Activated naive CD4-positive, alpha-beta T cell treated with anti-CD3 and anti-CD28 coated beads, Interleukin-2, amount 10 ng/mL, durations not matched to agents 7 days and 5 days (primary cell): ENCODE results near the gene TAOK3.
"Not testable (repeated sequence)": the region's sequence is repeated elsewhere in the genome, so short reads cannot be mapped to it uniquely, and the experiment has no call there.

Experiments used
- CTCF ChIA-PET: fragments of 350-600 bp; sonication (Branson Sonifier 250); formaldehyde crosslinking; loops from one replicate; lab custom pipeline; 2021; ENCODE audit warnings: antibody characterized with exemption; lab: Charles Lee
- DNase-seq: peaks from one replicate; pipeline ENCODE4 v3.0.0-alpha.2; 2020
- H3K27ac Mint-ChIP-seq: one replicate; pipeline ENCODE4 v1.8.0; 2021; ENCODE audit warnings: mild to moderate bottlenecking, moderate library complexity, mixed read lengths
- H3K27me3 Mint-ChIP-seq: one replicate; pipeline ENCODE4 v1.8.0; 2021; ENCODE audit warnings: mild to moderate bottlenecking, mixed read lengths
- H3K36me3 Mint-ChIP-seq: one replicate; pipeline ENCODE4 v1.8.0; 2021; ENCODE audit warnings: mixed read lengths
- H3K4me1 Mint-ChIP-seq: one replicate; pipeline ENCODE4 v1.8.0; 2021; ENCODE audit warnings: mixed read lengths
- H3K4me3 Mint-ChIP-seq: one replicate; pipeline ENCODE4 v1.8.0; 2021; ENCODE audit warnings: mild to moderate bottlenecking, moderate library complexity, mixed read lengths
- H3K9me3 Mint-ChIP-seq: one replicate; pipeline ENCODE4 v1.8.0; 2021; ENCODE audit warnings: mixed read lengths

The TAOK3 gene

GRCh38 chr12:118317729-118318128 lies 55.0 kb downstream of the TAOK3 start:
- Mint-ChIP-seq H3K4me1 (peaks cover 4% of the 10 kb centered on the region), H3K36me3 (peaks cover 12% of the 10 kb centered on the region), H3K4me3 (no peak overlapping the region), H3K27ac (no peak overlapping the region), H3K27me3 (no peaks in the 10 kb centered on the region), H3K9me3 (peaks cover 5% of the 10 kb centered on the region)
- DNase-seq = no peak
- CTCF ChIA-PET = no interaction called here

GRCh38 chr12:118315821-118316220 lies 56.9 kb downstream of the TAOK3 start:
- Mint-ChIP-seq H3K4me1 (peaks cover 6% of the 10 kb centered on the region), H3K9me3 (peaks cover 5% of the 10 kb centered on the region), H3K4me3 (no peak overlapping the region), H3K36me3 (peaks cover 12% of the 10 kb centered on the region), H3K27me3 (no peaks in the 10 kb centered on the region), H3K27ac (no peak overlapping the region)
- DNase-seq = no peak
- CTCF ChIA-PET = no interaction called here

GRCh38 chr12:118312578-118312977 lies 60.1 kb downstream of the TAOK3 start:
- Mint-ChIP-seq H3K4me1 (peaks cover 15% of the 10 kb centered on the region), H3K9me3 (no peaks in the 10 kb centered on the region), H3K27ac (peak overlapping the region; percentile 2), H3K27me3 (no peaks in the 10 kb centered on the region), H3K4me3 (no peak overlapping the region), H3K36me3 (peaks cover 2% of the 10 kb centered on the region)
- DNase-seq = no peak
- CTCF ChIA-PET = interaction anchor here (1.0 kb wide), 1 partner anchor 63 kb away, joined by 3 read pairs; no protein-coding TSS in a partner anchor

GRCh38 chr12:118311666-118312065 lies 61.0 kb downstream of the TAOK3 start:
- H3K4me1 Mint-ChIP-seq = peaks cover 22% of the 10 kb centered on the region
- CTCF ChIA-PET = interaction anchor here (0.7 kb wide), 1 partner anchor 79 kb away, joined by 3 read pairs; no protein-coding TSS in a partner anchor
- H3K9me3 Mint-ChIP-seq = no peaks in the 10 kb centered on the region
- H3K27ac Mint-ChIP-seq = no peak overlapping the region
- no peak overlapping the region for H3K4me3 Mint-ChIP-seq
- no peak for DNase-seq
- H3K27me3 Mint-ChIP-seq = no peaks in the 10 kb centered on the region
- peaks cover 4% of the 10 kb centered on the region for H3K36me3 Mint-ChIP-seq

GRCh38 chr12:118310320-118310719 lies 62.4 kb downstream of the TAOK3 start:
- Mint-ChIP-seq H3K9me3 (no peaks in the 10 kb centered on the region), H3K27ac (no peak overlapping the region), H3K4me3 (no peak overlapping the region), H3K36me3 (peaks cover 4% of the 10 kb centered on the region), H3K27me3 (no peaks in the 10 kb centered on the region), H3K4me1 (peaks cover 22% of the 10 kb centered on the region)
- CTCF ChIA-PET = interaction anchor here (1.1 kb wide), 1 partner anchor 10 kb away, joined by 3 read pairs; no protein-coding TSS in a partner anchor
- no peak for DNase-seq

- not testable (repeated sequence) for H3K27ac Mint-ChIP-seq
These were observed 64.7 kb downstream of the TAOK3 start for GRCh38 chr12:118308006-118308405.

GRCh38 chr12:118307069-118307954 lies 65.4 kb downstream of the TAOK3 start:
- Mint-ChIP-seq H3K4me1 (peaks cover 24% of the 10 kb centered on the region), H3K4me3 (no peak overlapping the region)

More at GRCh38 chr12:118308006-118308405, 64.7 kb downstream of the TAOK3 start:
- DNase-seq, CTCF ChIA-PET, H3K4me3 Mint-ChIP-seq, H3K27me3 Mint-ChIP-seq, H3K9me3 Mint-ChIP-seq, H3K36me3 Mint-ChIP-seq: not testable (repeated sequence)
- H3K4me1 Mint-ChIP-seq = peaks cover 21% of the 10 kb centered on the region

GRCh38 chr12:118304093-118304492 lies 68.6 kb downstream of the TAOK3 start:
- CTCF ChIA-PET = no interaction called here
- Mint-ChIP-seq H3K27me3 (no peaks in the 10 kb centered on the region), H3K4me3 (no peak overlapping the region), H3K36me3 (peaks cover 2% of the 10 kb centered on the region), H3K27ac (no peak overlapping the region), H3K4me1 (peaks cover 32% of the 10 kb centered on the region), H3K9me3 (no peaks in the 10 kb centered on the region)
- no peak for DNase-seq

More at GRCh38 chr12:118307069-118307954, 65.4 kb downstream of the TAOK3 start:
- no peaks in the 10 kb centered on the region for H3K27me3 Mint-ChIP-seq
- H3K9me3 Mint-ChIP-seq = no peaks in the 10 kb centered on the region
- DNase-seq = no peak
- peak overlapping the region; percentile 16 for H3K27ac Mint-ChIP-seq
- H3K36me3 Mint-ChIP-seq = peaks cover 4% of the 10 kb centered on the region
- CTCF ChIA-PET = interaction anchor here (1.1 kb wide), 1 partner anchor 69 kb away, joined by 5 read pairs; the partner anchor contains the start of gene SUDS3

- H3K4me3 Mint-ChIP-seq = no peak overlapping the region
- CTCF ChIA-PET = interaction anchor here (0.7 kb wide), 1 partner anchor 55 kb away, joined by 3 read pairs; no protein-coding TSS in a partner anchor
- no peaks in the 10 kb centered on the region for H3K27me3 Mint-ChIP-seq
- DNase-seq = no peak
- H3K9me3 Mint-ChIP-seq = no peaks in the 10 kb centered on the region
- no peak overlapping the region for H3K27ac Mint-ChIP-seq
- peaks cover 20% of the 10 kb centered on the region for H3K4me1 Mint-ChIP-seq
- H3K36me3 Mint-ChIP-seq = peaks cover under 1% of the 10 kb centered on the region
These were observed 70.7 kb downstream of the TAOK3 start for GRCh38 chr12:118302053-118302452.

- Mint-ChIP-seq H3K4me1 (peaks cover 19% of the 10 kb centered on the region), H3K27me3 (no peaks in the 10 kb centered on the region), H3K27ac (no peak overlapping the region), H3K9me3 (no peaks in the 10 kb centered on the region), H3K36me3 (no peaks in the 10 kb centered on the region), H3K4me3 (no peak overlapping the region)
- DNase-seq = no peak
- CTCF ChIA-PET = interaction anchor here (0.9 to 2.0 kb wide), 3 partner anchors 11 to 77 kb away, joined by 3 to 8 read pairs (median 3); partner anchors contain the start of gene SUDS3
These were observed 72.8 kb downstream of the TAOK3 start for GRCh38 chr12:118299791-118300460.

GRCh38 chr12:118297284-118297683 lies 75.4 kb downstream of the TAOK3 start:
- Mint-ChIP-seq H3K4me3 (no peak overlapping the region), H3K36me3 (peaks cover 10% of the 10 kb centered on the region), H3K27me3 (no peaks in the 10 kb centered on the region), H3K4me1 (peaks cover 11% of the 10 kb centered on the region), H3K9me3 (no peaks in the 10 kb centered on the region), H3K27ac (no peak overlapping the region)
- DNase-seq = no peak
- CTCF ChIA-PET = no interaction called here

- Mint-ChIP-seq H3K4me1 (peaks cover 3% of the 10 kb centered on the region), H3K36me3 (peaks cover 18% of the 10 kb centered on the region), H3K4me3 (no peak overlapping the region), H3K27me3 (no peaks in the 10 kb centered on the region), H3K27ac (no peak overlapping the region), H3K9me3 (no peaks in the 10 kb centered on the region)
- DNase-seq = no peak
- CTCF ChIA-PET = no interaction called here
These were observed 79.9 kb downstream of the TAOK3 start for GRCh38 chr12:118292836-118293235.

- H3K27me3 Mint-ChIP-seq = no peaks in the 10 kb centered on the region
- H3K9me3 Mint-ChIP-seq = no peaks in the 10 kb centered on the region
- CTCF ChIA-PET = no interaction called here
- H3K36me3 Mint-ChIP-seq = peaks cover 23% of the 10 kb centered on the region
- DNase-seq = no peak
- H3K4me3 Mint-ChIP-seq = no peak overlapping the region
- peaks cover 3% of the 10 kb centered on the region for H3K4me1 Mint-ChIP-seq
- no peak overlapping the region for H3K27ac Mint-ChIP-seq
These were observed 82.6 kb downstream of the TAOK3 start for GRCh38 chr12:118290130-118290529.

GRCh38 chr12:118288174-118288573 lies 84.5 kb downstream of the TAOK3 start:
- Mint-ChIP-seq H3K4me1 (peaks cover 3% of the 10 kb centered on the region), H3K36me3 (peaks cover 21% of the 10 kb centered on the region), H3K27me3 (no peaks in the 10 kb centered on the region), H3K4me3 (no peak overlapping the region), H3K27ac (no peak overlapping the region), H3K9me3 (no peaks in the 10 kb centered on the region)
- CTCF ChIA-PET = no interaction called here
- DNase-seq = no peak
